ENCODE data around the gene ELOVL5.

DNA sequence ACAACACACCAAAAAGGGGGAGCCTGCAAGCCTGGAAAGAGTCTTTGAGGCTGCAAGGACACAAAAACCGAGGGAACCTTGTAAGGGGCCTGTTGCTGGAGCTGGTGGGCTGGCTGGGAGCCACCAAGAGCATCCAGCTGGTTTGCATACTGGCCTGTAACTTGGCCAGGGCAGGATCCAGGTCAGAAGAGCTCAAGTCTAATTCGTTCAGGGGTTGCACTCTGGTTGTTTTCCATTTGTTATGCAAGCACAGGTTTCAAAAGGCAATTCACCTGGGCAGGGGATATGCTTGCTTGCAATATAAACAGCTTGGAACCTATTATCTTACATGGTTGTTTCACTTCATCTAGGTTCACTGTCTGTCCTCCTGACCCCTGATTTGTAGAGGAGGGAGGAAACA lies 101.8 kb downstream of the ELOVL5 start:
- no peak for TF ChIP-seq POLR2AphosphoS5 (IDR thresholded peaks at IDR 0.05; ENCODE audit: low read depth, low read length)
- TF ChIP-seq, protein P1, sequence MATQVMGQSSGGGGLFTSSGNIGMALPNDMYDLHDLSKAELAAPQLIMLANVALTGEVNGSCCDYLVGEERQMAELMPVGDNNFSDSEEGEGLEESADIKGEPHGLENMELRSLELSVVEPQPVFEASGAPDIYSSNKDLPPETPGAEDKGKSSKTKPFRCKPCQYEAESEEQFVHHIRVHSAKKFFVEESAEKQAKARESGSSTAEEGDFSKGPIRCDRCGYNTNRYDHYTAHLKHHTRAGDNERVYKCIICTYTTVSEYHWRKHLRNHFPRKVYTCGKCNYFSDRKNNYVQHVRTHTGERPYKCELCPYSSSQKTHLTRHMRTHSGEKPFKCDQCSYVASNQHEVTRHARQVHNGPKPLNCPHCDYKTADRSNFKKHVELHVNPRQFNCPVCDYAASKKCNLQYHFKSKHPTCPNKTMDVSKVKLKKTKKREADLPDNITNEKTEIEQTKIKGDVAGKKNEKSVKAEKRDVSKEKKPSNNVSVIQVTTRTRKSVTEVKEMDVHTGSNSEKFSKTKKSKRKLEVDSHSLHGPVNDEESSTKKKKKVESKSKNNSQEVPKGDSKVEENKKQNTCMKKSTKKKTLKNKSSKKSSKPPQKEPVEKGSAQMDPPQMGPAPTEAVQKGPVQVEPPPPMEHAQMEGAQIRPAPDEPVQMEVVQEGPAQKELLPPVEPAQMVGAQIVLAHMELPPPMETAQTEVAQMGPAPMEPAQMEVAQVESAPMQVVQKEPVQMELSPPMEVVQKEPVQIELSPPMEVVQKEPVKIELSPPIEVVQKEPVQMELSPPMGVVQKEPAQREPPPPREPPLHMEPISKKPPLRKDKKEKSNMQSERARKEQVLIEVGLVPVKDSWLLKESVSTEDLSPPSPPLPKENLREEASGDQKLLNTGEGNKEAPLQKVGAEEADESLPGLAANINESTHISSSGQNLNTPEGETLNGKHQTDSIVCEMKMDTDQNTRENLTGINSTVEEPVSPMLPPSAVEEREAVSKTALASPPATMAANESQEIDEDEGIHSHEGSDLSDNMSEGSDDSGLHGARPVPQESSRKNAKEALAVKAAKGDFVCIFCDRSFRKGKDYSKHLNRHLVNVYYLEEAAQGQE (IDR thresholded peaks at IDR 0.05; ENCODE audit: insufficient read depth in 1 of 2, low read depth in 2 of 2, low read length in 2 of 2) = no peak
